Kidney tubule cell (primary cell): Measurements from ENCODE around the gene NHLRC4.

ENCODE experiments used
- DNase-seq: peaks from one replicate; pipeline ENCODE4 v3.0.0-alpha.2; 2018; ENCODE audit warnings: low spot score

Gene NHLRC4

DNA sequence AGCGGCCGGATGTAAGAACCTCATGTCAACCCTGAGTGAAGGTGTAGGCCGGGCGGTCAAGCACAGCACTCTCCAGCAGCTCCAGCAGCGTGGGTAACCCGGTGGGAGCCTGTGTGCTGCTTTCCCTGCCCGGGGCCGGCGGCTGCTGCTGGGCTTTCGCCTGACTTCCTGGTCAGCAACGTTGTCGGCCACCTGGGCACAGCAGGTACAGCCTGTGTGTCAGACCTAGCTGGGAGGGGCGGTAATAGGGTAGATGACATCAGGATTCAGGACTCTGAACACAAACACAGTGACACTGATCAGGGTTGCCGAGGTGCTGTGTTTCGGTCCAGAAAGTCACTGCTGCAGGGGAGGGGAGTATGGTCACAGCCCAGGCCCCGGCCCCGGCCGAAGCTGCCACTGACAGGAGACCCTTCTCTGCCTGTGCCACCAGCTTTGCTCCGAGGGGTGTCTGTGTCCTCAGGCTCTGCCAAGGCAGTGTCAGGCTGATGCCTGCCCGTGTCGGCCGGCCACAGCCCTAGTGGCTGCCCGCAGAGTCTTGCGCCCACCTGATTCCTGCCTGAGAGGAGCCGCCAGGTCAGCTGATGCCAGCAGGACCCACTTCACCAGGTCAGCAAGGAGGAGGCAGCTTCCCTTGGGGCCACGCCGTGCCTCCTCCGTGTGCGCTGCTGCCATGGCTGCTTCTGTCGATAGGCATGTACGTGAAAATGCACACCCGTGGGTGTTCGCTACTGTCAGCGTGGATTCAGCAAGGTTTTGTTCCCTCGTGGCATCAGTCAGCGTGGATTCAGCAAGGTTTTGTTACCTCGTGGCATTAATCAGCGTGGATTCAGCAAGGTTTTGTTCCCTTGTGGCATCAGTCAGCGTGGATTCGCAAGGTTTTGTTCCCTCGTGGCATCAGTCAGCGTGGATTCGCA lies 32.3 kb downstream of the NHLRC4 start:
- DNase-seq, result peak; percentile 35

DNA sequence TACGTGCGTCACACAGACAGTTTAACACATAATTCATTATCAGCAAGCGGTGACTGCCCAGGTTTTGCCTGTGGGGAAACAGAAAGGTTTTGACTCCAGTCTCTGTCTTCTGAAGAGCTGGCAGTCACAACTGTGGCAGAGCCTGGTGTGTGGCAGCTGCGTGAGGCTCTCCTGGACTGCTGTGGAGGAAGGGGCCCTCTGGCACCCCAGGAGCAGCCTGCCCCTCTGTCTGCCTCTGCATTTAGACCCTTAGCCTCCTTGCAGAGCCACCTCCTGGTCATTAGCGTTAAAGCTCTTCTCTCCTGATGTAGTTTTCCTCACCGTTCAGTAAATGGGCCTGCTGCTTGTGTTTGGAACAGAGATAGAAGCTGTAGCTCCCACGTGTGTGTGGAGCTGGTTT lies 34.0 kb downstream of the NHLRC4 start:
- no peak for DNase-seq

DNA sequence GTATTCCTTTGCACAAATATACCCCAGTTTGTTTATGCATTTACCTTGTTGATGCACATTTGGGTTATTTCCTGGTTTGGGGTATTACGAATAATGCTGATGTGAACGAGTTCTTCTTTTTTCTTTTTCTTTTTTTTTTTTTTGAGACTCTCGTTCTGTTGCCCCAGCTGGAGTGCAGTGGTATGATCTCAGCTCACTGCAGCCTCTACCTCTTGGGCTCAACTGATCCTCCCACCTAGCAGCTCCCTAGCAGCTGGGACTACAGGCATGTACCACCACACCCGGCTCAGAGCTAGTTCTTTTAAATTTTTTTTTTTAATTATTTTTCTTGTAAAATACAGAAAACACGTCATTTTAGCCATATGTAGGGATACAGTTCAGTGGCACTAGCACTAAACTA lies 37.1 kb downstream of the NHLRC4 start:
- no peak for DNase-seq

DNA sequence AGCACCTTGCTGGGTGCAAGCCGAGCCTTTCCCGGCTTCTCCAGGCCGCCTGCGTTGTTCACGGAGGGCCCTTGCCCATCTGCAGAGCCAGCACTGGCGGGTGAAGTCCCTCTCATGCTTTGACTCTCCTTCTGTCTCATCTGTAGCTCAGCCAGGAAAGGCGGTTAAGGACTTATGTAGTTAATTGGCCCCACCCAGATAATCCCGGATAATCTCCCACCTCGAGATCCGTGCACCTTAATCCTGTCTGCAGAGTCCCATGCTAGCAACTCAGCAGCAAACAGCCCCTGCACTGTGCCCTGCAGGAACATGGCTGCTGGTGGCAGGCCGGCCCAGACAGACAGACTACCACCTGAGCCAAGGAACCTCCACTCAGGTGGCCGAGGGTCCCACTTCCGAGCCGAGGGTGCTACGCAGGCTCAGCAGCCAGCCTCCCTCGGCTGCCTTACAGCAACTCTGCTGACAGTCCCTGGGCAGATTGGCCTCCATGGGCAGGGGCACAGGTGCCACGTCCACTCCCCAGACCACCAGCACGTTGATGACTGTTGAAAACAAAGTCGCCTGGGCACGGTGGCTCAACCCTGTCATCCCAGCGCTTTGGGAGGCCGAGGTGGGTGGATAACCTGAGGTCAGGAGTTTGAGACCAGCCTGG lies 40.0 kb downstream of the NHLRC4 start:
- DNase-seq, result no peak

DNA sequence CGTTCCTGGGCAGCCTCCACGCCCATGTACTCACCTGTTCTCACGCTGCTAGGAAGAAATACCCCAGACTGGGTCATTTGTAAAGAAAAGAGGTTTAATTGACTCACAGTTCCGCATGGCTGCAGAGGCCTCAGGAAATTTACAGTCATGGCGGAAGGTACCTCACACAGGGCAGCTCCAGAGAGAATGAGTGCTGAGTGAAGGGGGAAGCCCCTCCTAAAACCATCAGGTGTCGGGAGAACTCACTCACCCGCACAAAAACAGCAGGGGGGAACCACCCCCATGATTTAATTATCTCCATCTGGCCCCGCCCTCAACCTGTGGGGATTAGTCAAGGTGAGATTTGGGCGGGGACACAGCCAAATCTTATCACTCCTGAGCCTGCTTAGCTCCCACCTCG lies 41.2 kb downstream of the NHLRC4 start:
- peak; percentile 66 for DNase-seq

DNA sequence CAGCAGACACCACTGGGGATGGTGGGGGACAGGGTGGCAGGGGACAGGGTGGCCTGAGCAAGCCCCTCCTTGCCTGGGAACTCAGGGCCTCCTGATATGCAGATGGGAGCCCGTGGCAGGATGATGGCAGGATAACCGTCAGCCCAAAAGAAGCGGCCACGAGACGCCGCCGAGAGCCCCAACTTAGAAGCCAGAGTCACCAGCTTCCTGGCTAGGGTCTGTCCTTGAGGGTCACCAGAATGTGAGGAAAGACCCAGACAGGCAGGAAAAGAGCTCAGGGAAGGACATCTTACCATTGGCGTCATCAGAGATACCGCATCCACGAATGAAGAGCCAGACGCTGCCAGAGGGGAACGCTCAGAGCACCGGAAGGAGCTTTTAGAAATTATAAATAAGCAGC lies 42.5 kb downstream of the NHLRC4 start:
- no peak for DNase-seq

DNA sequence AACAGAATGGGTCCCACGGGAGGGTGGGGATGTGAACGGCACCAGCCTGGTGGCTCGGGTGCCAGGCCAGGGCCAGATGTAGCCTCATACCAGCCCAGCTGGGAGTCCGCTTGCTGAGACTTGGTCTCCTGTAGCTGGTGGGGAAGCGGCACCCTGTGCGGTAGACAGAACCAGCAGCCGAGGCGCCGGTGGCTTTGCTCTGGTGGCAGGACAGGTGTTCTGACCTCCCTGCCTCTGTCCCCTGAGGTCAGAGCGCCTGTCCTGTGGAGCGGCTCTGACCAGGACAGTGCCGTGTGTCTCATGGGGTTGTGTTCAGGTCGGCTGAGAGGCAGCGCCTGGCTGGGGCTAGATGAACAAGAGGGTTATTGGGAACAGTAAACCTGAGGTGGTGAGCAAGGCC lies 43.2 kb downstream of the NHLRC4 start:
- DNase-seq, result no peak

DNA sequence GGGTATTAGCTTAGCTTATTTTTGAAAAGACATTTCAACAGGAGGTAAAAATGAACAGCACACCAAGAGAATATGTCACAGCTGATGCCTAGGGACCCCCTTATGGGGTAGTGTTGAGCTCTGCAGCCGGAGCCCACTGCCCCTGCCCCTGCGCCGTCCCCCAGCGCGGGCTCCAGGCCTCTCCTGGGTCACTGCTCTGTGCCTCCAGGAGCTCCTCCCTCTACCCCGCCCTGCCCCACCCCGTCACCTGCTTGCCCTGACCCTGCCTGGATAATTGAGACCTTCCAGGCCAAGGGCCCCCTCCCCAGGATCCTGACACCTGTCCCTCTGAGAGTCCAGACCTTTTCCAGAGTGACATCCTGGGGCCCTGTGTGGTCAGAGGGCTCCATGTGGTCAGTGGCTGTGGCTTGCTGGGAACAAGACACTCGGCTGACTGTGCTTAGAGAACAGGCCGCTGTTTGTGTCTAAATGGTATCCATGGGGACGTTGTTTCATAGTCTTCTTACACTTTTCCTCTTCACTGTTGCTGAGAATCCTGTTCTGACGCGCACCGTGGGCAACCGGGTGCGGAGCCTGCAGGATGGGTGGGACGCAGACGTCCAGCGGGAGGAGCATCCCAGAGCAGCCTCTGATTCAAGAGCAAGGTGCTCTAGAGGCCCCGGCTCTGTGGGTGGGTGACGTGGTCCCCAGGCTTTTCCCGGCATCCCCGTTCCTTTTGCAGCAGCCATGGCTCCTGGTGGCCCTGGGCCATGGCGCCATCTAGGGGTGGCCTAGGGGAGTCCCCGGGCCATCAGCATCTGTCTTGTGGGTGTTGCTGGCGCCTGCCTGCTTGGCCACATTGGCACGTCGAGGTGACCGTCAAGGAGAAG lies 43.9 kb downstream of the NHLRC4 start:
- peak; percentile 79 for DNase-seq

DNA sequence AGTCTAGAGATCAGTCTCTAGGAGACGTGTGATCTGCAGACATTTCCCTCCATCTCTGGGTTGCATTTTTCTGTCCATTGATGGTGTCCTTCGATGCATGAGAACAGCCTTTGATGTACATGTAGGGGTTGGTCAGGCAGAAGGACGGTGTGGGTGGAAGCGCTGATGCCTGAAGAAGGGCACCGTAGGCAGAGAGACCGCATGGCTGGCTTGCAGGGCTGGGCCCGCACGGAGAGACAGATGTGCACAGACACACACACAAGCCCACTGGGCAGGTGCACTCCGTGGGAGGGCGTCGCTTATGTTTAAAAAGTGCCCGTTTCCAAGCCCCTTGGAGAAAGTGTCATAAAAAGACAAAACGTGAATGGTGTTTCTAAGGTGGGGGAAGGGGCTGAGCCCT lies 48.3 kb downstream of the NHLRC4 start:
- no peak for DNase-seq

DNA sequence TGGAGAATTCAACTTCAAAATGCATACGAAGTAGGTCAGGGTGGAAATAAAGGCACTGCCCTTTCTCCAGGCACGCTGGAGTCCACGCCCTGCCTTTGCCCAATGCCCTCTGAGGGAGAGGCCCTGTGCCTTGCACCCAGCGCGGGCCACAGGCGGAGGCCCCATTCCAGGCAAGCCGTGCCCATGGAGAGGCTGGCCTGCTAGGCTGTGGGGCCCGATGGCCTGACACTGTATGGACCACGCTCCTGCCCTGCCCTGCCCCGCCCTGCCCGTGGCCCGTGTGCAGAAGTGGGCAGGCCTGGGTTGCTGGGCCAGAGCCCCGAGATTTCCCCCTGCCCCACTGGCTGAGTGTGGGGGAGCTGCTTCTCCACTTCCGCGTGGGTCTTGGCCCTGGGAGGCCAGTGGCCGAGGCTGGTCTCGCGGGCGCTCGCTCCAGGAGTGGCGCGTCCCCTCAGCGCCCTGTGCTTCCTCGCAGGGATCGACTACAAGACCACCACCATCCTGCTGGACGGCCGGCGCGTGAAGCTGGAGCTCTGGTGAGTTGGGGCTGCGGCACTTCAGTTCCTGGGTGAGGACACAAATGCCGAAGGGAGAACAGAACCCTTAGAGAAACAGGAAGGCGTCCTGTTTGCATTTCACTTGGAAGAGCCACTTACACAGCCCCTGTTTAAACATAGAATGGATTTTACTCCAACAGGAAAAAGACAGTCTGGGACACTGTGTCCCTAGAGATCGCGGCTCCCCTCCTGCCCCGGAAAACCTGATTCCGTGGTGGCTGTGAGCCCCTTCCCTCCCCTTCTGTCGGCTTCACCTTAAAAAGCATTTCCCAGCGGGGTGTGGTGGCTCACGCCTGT lies 50.2 kb downstream of the NHLRC4 start:
- no peak for DNase-seq

DNA sequence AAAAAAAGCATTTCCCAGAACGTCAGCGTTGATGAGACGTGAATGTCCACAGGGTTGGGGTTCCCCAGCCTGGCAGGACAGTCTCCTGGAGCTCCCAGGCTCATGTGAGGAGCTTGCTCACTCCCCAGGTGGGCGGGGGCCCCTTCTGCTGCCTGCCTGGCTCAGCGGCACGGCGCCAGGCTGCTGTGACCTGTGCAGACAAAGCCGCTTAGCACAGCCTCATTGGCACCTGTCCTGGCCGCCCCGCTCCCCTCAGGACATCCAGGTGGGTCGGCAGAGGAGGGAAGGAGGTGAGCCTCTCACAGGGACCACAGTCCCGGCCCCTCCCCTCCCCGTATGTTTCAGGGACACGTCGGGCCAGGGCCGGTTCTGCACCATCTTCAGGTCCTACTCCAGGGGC lies 51.0 kb downstream of the NHLRC4 start:
- DNase-seq, result no peak
